Stimulated activated effector memory CD8-positive, alpha-beta T cell treated with anti-CD3 and anti-CD28 coated beads, Interleukin-12 subunit alpha, Interleukin-12 subunit beta, amount 100 ng/mL, for 72 hours (primary cell): ENCODE measurements around the gene TOM1L2.

ENCODE experiments used
- ATAC-seq: fragments of 150-1000 bp; cut with Tn5 transposase; 2 replicates; pipeline ENCODE4 v1.10.0; 2021
- DNase-seq, 2 donors: peaks; one replicate each; pipeline ENCODE4 v3.0.0; 2021 to 2022; ENCODE audit warnings: low spot score in 2 of 2
- H3K27ac Mint-ChIP-seq: one replicate; pipeline ENCODE4 v1.8.0; 2022; ENCODE audit warnings: mild to moderate bottlenecking, mixed read lengths
- H3K36me3 Mint-ChIP-seq: one replicate; pipeline ENCODE4 v1.8.0; 2022; ENCODE audit warnings: mild to moderate bottlenecking, mixed read lengths
- H3K4me1 Mint-ChIP-seq: one replicate; pipeline ENCODE4 v1.8.0; 2022; ENCODE audit warnings: mixed read lengths
- H3K4me3 Mint-ChIP-seq: one replicate; pipeline ENCODE4 v1.8.0; 2022; ENCODE audit warnings: mild to moderate bottlenecking, mixed read lengths
- H3K9me3 Mint-ChIP-seq: one replicate; pipeline ENCODE4 v1.8.0; 2022; ENCODE audit warnings: mixed read lengths

The TOM1L2 gene

DNA sequence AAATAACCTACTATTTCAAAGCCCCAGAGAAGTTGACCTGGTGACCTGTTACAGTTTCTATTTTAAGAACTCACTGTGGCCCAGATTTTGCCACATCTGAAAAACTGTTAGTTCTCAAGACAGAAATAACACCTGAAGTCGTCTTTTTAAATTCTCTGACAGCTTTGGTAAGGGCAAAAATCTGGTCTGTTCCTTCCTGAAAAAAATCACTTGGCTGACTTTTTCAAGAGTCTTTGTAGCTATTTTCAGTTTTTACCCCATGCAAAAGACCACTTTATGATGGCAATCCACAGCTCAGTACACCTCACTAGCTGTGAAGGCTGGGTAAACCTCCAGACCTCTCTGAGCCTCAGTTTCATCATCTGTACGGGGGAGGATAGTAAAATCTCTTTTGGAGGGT, 74.8 kb downstream of the TOM1L2 start:
- H3K4me1 Mint-ChIP-seq, result no peaks in the 10 kb centered on the region
- DNase-seq, result no peak
- no peak for ATAC-seq
- no peaks in the 10 kb centered on the region for H3K9me3 Mint-ChIP-seq
- H3K27ac Mint-ChIP-seq, result no peak overlapping the region
- H3K36me3 Mint-ChIP-seq, result peaks cover 18% of the 10 kb centered on the region
- no peak overlapping the region for H3K4me3 Mint-ChIP-seq

GRCh38 chr17:17896746-17897145, 75.5 kb downstream of the TOM1L2 start:
- ATAC-seq (no peak), DNase-seq (no peak)
- Mint-ChIP-seq H3K9me3 (no peaks in the 10 kb centered on the region), H3K36me3 (peaks cover 18% of the 10 kb centered on the region), H3K4me1 (no peaks in the 10 kb centered on the region), H3K27ac (peak overlapping the region; percentile 54), H3K4me3 (no peak overlapping the region)

- no peak for ATAC-seq
- no peaks in the 10 kb centered on the region for H3K9me3 Mint-ChIP-seq
- no peak overlapping the region for H3K4me3 Mint-ChIP-seq
- H3K36me3 Mint-ChIP-seq, result peaks cover 13% of the 10 kb centered on the region
- H3K4me1 Mint-ChIP-seq, result peaks cover 7% of the 10 kb centered on the region
- no peak overlapping the region for H3K27ac Mint-ChIP-seq
- no peak for DNase-seq
Observed at GRCh38 chr17:17893801-17894644, 78.2 kb downstream of the TOM1L2 start.

GRCh38 chr17:17892731-17893130, 79.5 kb downstream of the TOM1L2 start:
- Mint-ChIP-seq H3K27ac (no peak overlapping the region), H3K4me3 (no peak overlapping the region), H3K4me1 (peaks cover 7% of the 10 kb centered on the region), H3K9me3 (no peaks in the 10 kb centered on the region), H3K36me3 (peaks cover 13% of the 10 kb centered on the region)
- no peak for DNase-seq
- ATAC-seq, result no peak

GRCh38 chr17:17892009-17892408, 80.2 kb downstream of the TOM1L2 start:
- Mint-ChIP-seq H3K9me3 (no peaks in the 10 kb centered on the region), H3K4me3 (no peak overlapping the region), H3K36me3 (peaks cover 16% of the 10 kb centered on the region), H3K27ac (peak overlapping the region; percentile 38), H3K4me1 (peaks cover 7% of the 10 kb centered on the region)
- ATAC-seq, result no peak
- no peak for DNase-seq

- Mint-ChIP-seq H3K9me3 (no peaks in the 10 kb centered on the region), H3K4me3 (no peak overlapping the region), H3K27ac (peak overlapping the region; percentile 38), H3K36me3 (peaks cover 20% of the 10 kb centered on the region), H3K4me1 (peaks cover 7% of the 10 kb centered on the region)
- DNase-seq (peak in 1 of 2 donors; percentile 55), ATAC-seq (peak; percentile 85)
Observed at GRCh38 chr17:17890773-17891759, 81.1 kb downstream of the TOM1L2 start.

DNA sequence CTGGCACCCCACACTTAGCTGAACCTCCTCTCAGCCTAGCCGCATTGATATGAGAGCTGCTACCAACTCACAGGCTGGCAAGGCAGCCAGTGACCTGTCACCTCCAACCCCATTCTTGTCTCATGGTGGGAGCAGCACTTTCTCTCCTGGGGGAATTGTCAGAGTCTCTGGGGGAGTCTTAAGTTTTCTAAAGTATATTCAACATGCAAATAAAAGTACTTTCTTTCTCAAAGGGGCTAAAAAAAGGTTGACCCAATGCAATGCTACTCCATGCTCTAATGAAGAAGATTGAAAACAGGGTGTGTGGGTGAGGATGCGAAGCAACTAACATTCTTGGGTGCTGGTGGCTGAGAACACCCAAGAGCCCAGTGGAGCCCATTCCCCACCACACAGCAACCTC, 82.3 kb downstream of the TOM1L2 start:
- H3K36me3 Mint-ChIP-seq, result peaks cover 20% of the 10 kb centered on the region
- H3K4me1 Mint-ChIP-seq, result peaks cover 7% of the 10 kb centered on the region
- no peak for ATAC-seq
- DNase-seq, result no peak
- no peak overlapping the region for H3K4me3 Mint-ChIP-seq
- peak overlapping the region; percentile 73 for H3K27ac Mint-ChIP-seq
- no peaks in the 10 kb centered on the region for H3K9me3 Mint-ChIP-seq

DNA sequence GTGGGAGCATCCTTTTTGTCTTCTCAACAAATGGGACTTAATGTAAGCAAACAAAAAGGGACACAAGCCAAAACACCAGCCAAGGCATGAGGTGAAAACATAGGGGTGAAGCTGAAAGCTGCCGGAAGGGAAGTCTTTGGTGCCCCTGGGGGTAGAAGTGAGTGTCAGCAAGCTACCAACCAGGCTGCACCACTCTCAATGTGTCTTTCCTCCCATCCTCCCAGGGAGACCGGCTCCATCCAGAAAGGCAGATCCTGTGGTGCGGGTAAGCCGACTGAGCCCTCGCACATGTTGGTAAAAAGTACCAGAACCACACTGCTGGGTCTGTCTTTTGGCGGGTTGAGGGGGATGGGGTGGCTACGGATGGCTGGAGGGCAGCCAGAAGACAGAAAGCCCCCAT, 83.4 kb downstream of the TOM1L2 start:
- H3K4me1 Mint-ChIP-seq, result peaks cover 7% of the 10 kb centered on the region
- no peak overlapping the region for H3K4me3 Mint-ChIP-seq
- H3K36me3 Mint-ChIP-seq, result peaks cover 20% of the 10 kb centered on the region
- ATAC-seq (no peak), DNase-seq (no peak)
- no peak overlapping the region for H3K27ac Mint-ChIP-seq
- H3K9me3 Mint-ChIP-seq, result no peaks in the 10 kb centered on the region

DNA sequence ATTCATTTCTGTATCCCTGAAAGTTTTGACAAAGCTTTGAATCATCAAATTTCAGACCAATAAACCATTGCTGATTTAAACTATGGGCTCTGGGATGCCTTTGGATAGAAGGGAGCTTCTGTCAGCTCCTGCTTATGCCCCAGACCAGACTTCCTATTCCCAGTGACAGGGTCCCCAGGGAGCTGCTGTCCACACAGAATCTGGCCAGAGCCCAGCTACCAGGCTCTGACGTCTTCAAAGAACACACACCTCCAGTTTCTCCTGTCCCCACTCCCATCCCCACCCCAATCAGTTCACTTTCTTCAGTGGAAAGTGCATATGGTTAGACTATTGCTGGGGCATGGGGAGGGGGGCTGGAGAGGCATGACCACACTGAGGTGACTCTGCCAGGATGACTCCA, 83.8 kb downstream of the TOM1L2 start:
- peaks cover 19% of the 10 kb centered on the region for H3K36me3 Mint-ChIP-seq
- DNase-seq, result no peak
- H3K4me3 Mint-ChIP-seq, result no peak overlapping the region
- H3K27ac Mint-ChIP-seq, result no peak overlapping the region
- no peaks in the 10 kb centered on the region for H3K9me3 Mint-ChIP-seq
- no peak for ATAC-seq
- H3K4me1 Mint-ChIP-seq, result peaks cover 7% of the 10 kb centered on the region

DNA sequence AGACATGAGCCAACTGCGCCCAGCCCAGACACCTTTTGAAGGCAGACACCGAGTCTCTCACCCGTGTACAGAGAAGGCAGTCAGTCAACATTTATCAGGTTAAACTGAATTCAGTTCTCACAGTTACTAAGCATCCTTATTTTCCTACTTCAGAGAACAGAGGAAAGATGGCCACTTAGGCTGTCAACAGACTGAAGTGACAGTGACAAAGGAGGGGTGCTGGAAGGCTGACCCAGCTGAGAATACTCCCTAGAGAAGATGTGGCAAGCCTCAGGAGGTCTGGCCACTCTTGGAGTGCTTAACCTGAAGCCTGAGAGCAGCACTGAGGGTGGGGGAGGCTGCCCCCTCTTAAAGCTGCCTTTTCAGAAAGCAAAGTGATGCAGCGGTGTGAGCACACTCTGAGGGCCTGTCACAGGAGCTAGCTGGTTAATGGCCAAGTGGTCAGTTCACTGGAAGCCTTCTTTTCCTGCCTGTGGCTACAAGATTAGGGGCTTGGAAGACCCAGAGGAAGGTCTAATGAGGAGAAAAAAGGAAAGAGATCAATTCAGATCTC, 84.4 kb downstream of the TOM1L2 start:
- ATAC-seq (no peak), DNase-seq (no peak)
- Mint-ChIP-seq H3K36me3 (peaks cover 17% of the 10 kb centered on the region), H3K4me3 (no peak overlapping the region), H3K27ac (no peak overlapping the region), H3K9me3 (no peaks in the 10 kb centered on the region), H3K4me1 (peaks cover 7% of the 10 kb centered on the region)

DNA sequence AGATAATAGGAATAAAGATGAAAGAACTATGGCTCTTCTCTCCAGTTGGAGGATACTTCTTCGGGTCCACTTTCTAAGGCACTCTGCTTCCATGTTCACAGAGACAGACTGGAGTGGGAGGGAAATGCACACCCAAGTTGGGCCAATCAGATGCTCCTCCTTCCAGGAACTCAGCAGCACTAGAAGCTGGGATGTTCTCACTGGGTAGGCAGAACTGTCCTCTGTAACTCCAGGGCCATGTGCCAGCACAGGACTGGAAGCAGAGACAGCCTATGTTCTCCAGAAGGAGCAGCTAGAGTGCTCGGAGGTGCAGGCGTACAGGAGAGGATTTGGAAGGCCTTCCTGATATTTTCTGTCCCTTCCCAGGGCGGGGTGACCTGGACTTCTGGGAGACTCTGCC, 85.5 kb downstream of the TOM1L2 start:
- no peak for DNase-seq

GRCh38 chr17:17886226-17886625, 86.0 kb downstream of the TOM1L2 start:
- Mint-ChIP-seq H3K9me3 (no peaks in the 10 kb centered on the region), H3K36me3 (peaks cover 23% of the 10 kb centered on the region), H3K27ac (no peak overlapping the region), H3K4me1 (peaks cover 4% of the 10 kb centered on the region), H3K4me3 (no peak overlapping the region)
- DNase-seq (no peak), ATAC-seq (no peak)

More for the DNA sequence above, 85.5 kb downstream of the TOM1L2 start:
- no peak overlapping the region for H3K27ac Mint-ChIP-seq
- H3K36me3 Mint-ChIP-seq, result peaks cover 23% of the 10 kb centered on the region
- H3K4me1 Mint-ChIP-seq, result peaks cover 7% of the 10 kb centered on the region
- no peak overlapping the region for H3K4me3 Mint-ChIP-seq
- no peaks in the 10 kb centered on the region for H3K9me3 Mint-ChIP-seq
- no peak for ATAC-seq

DNA sequence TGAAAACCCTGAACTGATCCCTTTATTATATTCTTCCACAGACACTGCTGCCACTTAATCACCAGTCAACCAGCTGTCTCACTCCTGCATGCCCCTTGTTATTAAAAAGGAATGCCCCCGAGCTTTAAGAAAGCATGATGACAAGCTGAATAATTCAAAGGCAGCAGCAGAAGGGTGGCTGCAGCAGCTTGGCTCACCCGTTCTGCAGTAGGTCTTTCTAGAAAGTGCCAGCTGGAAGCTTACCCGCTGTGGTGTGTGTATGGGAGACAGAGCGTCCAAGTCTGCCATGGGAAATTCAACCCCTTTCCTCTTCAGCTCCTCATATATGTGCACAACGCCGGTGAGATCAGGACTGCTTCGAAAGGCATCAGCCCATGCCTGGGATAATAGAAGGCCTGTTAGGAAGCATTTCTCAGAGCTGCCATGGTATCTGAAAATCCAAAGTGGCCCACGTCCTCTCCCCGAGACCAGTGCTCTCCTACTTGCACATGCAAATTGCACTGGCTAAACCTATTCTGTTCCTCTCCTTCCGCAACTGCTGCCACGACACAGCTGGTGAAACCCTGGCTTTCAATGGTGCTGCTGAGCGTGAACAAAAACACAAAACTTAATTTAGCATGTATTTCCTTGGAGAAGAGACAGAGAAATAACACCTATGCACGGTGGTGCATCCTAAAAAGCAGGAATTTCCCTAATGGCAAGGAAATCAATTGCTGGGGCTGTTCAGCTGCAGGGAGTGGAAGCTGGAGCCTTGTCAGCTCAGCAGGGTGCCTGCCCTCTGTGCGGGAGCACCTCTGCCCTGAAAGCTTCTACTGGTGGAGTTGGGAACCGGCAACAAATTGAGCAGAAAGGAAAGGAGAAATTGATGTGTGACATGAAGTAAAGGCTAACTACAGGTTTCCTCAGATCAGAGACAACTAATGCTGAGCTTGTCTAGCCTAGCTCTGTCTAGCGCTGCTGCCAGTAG, 87.5 kb downstream of the TOM1L2 start:
- H3K36me3 Mint-ChIP-seq, result peaks cover 29% of the 10 kb centered on the region
- ATAC-seq (no peak), DNase-seq (no peak)
- H3K9me3 Mint-ChIP-seq, result no peaks in the 10 kb centered on the region
- no peaks in the 10 kb centered on the region for H3K4me1 Mint-ChIP-seq
- peak overlapping the region; percentile 30 for H3K27ac Mint-ChIP-seq
- no peak overlapping the region for H3K4me3 Mint-ChIP-seq

- no peak overlapping the region for H3K27ac Mint-ChIP-seq
- H3K36me3 Mint-ChIP-seq, result peaks cover 37% of the 10 kb centered on the region
- no peak overlapping the region for H3K4me3 Mint-ChIP-seq
- no peak for DNase-seq
- ATAC-seq, result no peak
- H3K9me3 Mint-ChIP-seq, result no peaks in the 10 kb centered on the region
- no peaks in the 10 kb centered on the region for H3K4me1 Mint-ChIP-seq
Observed at GRCh38 chr17:17883801-17884200, 88.4 kb downstream of the TOM1L2 start.
